UCSD-AML1 (cell line): ENCODE data around the gene RWDD1.

Experiments used
- DNase-seq: peaks from one replicate; lab custom pipeline; 2025; ENCODE audit not compliant: unreplicated experiment; lab: John Stamatoyannopoulos, UW

RWDD1 gene, protein sequence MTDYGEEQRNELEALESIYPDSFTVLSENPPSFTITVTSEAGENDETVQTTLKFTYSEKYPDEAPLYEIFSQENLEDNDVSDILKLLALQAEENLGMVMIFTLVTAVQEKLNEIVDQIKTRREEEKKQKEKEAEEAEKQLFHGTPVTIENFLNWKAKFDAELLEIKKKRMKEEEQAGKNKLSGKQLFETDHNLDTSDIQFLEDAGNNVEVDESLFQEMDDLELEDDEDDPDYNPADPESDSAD

DNA sequence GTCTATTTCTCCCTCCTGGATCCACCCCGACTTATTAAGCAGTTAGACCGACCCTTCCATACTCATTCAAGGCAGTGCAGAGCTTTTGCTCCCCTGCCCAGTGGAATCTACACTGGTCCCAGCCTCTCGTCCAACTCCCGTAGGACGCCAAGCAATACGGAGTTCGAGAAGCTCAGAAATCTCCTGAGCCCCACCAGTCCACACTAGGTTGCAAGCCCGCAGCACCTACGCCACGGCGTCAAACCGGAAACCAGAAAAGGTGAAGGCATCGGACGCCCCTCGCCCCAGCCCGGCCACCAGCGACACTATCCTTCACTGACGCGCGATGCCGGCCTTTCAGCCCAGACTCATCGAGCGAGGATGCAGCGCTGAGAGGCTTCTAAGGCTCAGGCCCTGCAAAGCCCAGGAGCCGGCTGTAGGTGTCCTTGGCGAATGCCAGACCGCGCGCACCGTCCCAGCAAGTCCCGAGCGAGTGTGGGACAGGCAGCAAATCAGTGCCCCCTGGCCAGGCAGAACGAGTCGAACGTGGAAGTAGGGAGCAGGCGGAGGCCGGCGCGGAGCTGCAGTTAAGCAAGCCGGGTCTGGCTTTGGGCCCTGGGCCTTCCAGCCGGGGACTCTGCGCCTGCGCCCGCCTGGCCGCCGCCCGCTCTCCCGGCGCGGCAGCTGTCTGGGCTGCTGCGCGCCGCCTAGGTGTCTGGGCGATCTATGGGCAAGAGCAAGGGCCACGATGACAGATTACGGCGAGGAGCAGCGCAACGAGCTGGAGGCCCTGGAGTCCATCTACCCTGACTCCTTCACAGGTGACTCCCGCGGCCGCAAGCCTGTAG, at the start of gene RWDD1:
TSS of gene RWDD1 (plus strand) at position 649 of the 827 bp plus-strand sequence. CDS start at position 728, 79 bp downstream.
- peak; percentile 98 for DNase-seq

DNA sequence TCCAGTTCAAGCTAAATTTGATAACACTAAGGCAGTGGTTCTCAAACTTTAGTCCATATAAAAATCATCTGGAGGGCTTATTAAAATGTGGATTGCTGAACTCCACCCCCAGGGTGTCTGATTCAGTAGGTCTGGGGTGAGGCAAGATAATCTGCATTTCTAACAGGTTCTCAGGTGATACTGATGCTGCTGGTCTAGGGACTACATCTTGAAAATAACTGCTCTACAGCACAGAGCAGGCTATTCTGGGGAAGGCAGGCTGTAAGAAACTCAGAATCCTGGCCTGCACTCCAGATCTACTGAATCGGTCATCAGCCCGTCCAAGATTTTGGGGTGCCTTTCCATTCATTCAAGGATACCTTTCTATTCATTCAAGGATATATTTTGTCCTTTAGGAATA, 48.4 kb upstream of the RWDD1 start:
- no peak for DNase-seq

DNA sequence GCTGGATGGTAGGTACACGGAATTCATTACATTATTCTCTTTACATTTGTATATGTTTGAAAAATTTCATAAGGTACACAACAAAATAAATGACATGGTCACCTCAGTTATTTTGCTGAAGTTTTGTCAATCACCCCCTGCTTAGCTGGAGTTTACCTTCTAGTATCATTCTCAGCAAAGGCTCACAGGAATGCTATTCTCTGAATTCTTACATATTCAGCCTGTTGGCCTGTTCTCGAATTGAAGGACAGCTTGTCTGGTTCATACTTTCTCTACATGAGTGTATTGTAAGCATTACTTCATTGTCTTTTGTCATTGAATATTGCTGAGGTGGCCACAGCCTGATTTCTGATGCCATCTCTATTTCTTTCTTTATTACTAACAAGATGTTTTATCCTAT, 47.1 kb upstream of the RWDD1 start:
- no peak for DNase-seq

DNA sequence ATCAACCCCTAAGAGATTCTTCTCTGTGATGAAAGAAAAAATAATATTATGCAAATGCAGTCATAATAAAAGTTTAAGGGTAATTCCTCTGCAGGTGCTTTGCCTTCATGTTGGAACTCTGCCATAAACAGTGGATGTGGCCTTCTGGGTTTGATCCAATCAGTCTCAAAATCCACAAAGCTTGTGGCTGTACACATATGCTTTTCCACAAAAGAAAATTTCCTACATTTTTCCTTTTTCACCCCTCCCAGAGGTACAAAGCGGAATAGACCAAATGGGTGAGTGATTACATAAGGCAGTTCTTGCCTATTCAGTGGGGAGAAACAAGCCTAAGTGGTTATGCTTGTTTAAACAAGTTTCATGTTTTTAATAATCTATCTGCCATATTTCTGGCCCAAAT, 43.2 kb upstream of the RWDD1 start:
- DNase-seq, result no peak

DNA sequence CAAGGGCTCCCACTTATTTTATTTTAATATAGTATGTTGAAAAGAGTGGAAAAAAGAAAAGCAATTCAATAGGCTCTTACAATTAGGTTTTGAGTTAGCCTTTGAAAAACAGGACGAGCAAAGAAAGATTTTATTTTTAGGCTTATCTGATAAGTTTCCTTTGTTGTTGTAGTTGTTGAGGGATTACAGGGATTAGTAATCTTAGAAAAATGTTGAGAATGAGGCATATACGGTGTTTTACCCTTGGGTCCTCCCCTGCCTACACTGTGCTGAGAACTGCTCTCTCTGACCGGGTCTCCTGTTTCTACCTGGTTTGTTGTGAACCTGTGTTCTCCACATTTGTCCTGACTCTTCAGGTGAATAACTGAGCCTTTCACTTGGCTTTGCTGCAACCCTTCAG, 42.5 kb upstream of the RWDD1 start:
- no peak for DNase-seq

DNA sequence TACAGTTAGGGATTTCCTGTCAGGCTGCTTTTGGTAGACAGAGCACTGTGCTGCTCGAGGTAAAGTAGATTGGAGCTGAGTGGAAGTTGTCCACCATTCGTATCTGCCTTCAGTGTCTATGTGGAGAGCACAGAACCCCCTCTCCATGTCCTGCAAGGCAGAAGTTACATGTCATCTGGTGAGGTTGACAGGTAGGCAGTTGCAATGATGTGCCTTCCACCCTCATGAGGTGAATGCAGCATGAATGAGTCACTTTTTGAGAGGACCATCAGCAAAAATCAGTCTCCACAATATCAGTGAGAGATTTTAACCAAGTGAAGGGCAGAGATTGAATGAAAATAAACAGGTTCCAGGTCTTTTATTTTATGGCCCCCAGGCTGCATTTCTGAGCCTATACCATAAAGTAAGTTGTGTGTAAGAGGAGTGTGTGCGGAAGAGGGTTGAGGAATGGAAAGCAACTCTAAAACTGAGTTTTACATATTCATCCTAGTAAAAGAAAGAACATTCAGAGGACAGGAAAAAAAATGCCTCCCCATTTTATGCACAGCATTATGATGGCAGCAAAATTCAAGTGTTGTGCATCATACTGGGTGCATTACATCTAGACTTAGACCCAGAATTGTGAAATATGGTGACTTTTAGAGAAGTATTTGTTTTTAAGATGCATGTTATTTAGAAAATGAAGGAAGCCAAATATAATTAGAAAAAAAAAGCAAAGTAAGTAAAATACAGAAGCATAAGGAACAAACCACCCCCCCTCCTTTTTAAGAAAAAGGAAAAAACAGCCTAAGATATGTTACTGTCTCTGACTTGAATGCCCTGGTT, 41.6 kb upstream of the RWDD1 start:
- DNase-seq, result peak; percentile 10

DNA sequence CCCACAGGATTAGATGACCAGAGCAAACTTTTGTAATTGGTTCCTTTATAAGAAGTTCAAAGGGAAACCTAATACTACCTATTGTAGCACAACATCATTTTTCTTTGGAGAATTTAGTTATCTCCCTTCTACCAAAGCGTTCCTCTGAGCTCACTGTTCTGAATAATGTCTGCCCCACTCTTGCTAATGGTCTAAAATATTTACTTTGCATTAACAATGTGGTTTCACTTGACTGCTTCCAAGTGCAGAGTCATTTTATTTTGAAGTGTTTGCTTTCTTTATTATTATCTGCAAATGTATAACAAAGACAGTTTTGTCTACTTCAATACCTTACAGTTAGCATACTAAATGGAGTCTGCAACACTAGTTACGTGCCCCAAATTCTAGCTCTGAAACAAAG, 40.9 kb upstream of the RWDD1 start:
- no peak for DNase-seq

DNA sequence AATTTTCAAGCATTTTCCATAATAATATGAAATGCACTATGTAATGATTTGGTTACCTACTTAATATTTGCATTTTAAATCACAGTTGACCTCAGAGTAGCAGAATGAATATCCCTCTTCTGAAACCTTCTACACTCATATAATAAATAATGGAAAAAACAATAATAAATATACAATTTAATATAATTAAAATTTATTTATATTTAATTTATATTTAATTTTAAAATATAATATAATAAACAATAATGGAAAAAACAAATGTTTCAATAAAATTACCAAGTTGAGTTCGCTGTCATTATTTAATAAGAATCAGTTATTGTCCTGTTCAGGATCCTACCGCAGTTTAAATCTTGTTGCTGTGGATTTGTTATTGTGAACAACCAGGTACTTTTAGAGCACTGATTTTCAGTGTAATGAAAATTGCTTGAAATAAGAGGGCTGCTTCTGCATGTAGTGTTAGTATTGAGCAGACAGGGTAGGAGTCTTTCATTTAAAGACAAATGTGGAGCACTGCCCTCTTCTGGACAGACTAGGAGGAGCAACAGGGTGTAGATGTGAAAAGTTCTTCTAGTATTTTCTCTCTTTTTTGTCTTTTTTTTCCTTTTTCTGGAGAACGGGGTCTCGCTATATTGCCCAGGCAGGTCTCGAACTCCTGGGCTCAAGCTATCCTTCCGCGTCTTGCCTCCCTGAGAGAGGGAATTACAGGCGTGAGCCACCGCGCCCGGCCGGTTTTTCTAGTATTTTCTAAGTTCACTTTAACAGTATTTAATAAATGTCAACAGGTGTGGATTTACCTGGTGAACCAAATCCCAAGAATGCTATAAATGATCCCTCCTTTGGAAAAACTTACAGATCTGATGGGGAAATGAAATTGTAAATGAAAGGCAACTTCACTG, 39.4 kb upstream of the RWDD1 start:
- peak; percentile 17 for DNase-seq

DNA sequence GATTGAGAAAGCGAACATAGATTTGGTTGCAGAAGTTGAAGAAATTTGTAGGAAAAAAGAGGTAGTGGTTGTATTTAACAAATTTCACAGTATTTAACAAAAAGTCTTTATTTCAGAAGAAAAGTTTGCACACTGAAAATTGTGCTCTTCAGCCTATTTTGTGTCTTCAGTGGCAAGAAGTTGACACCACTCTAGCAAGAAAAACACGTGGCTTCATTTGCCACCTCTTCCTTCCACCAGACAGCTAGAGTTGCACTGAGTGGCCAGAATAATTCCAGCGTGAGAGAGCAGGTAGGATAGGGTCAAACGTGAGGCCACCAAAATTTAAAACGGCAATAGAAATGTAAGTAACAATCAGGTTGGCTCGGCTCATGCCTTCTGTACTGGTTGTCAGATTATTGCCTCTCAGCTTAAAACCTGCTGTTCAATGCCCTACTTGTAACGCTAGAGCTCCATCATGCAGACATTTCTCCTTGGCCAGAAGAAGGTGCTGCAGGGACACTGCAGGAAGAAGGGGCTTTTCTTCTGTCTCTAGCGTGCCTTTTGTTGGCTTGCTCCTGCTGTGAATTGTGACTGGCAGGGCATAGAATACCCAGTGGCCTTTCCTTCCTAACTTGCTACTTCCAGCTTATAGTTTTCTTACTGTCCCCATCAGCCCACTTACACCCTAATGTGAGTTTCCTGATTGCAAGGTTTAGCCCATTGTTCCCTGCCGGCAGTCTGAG, 37.9 kb upstream of the RWDD1 start:
- no peak for DNase-seq

DNA sequence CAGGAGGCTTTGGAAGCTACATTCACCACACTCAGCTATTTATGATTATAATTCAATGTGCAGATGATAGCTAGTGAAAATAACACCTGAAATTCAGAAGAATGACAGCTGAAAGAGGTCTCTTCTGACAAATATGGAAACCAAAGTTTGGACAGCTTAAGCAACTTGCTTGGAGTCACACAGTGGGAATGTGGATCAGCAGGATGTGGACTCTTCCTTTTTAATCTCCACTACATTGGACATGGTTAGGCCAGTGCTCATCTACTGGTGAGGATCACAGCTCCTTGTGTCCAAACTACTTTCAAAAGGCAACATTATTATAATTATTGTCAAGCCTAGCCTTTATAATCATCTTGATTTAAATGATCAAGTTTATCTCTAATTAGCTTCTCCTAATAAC, 36.2 kb upstream of the RWDD1 start:
- DNase-seq, result no peak

DNA sequence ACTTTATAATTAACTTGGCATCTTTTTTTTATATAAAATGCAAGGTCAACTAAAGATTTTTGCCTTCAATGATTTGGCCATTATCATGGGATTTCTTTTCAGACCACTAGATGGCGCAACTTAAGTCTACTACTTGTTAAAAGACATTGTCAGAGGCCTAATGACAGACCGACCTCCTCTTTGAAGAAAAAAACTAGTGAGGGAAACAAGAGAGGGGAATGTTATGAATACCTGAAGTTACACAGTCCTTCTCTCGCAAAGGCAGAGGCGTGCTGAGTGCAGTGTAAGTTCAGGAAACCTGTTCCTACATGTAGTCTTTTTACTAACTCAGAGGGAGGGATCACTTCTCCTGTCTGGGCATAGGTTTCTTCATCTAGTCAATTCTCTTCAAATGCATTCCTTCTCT, 35.1 kb upstream of the RWDD1 start:
- DNase-seq, result peak; percentile 14

DNA sequence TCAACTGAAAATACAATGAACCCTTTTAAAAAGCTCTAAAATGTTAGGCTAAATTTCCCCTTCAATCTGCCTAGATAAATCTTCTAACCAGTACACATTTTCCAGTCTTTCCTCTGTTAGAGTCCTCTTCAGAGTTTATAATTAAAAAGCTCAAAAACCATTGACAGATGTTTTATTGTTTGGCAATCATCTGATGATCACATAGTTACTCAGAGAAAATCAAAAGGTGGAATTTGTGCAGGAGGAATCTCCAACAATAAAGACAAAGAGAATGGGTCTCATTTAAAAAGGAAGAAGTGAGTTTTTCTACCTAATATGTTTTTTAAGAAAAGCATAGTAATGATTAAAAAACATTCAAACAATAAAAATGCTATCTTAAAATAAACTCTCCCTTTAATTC, 28.9 kb upstream of the RWDD1 start:
- DNase-seq, result no peak

DNA sequence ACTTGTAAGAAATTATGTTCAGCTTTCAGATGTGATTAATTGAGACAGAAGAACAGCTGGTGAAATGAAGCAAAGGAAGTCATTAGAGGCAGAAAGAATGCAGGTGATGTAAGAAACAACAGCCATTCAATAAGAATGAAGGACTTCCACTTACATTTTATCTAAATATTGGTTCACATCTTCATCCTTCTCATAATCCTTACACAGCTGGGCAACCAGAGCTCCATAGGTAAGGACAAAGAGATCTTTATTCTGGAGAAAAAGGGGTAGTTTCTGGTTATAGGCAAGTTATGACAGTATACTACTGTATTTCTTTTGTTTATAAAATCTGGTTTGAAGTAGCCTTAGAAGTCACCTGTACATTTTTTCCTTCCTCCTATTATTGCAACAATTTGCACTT, 28.2 kb upstream of the RWDD1 start:
- DNase-seq, result no peak

DNA sequence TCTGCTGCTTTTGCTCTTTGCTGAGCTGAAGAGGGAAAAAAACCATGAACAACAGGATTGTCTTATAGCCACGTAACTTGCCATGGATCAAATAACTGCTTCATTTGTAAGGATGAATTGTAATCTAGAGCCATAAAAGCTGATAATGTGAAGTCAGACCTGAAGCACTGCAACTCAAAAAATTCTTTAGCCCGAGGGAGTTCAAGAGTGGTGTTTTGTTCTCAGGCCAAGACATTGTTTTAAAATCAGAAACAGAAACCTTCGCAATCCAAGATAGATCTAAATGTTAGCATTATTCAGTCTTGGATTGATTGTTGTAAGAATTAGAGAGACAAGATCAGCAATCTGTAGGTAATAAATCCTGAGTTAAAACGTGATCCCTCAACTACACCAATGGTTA, 25.7 kb upstream of the RWDD1 start, which contains the start of gene TRAPPC3L:
TSS of gene TRAPPC3L (minus strand) at position 34 of the 400 bp plus-strand sequence. CDS start 170 bp downstream, outside the sequence.
- no peak for DNase-seq

DNA sequence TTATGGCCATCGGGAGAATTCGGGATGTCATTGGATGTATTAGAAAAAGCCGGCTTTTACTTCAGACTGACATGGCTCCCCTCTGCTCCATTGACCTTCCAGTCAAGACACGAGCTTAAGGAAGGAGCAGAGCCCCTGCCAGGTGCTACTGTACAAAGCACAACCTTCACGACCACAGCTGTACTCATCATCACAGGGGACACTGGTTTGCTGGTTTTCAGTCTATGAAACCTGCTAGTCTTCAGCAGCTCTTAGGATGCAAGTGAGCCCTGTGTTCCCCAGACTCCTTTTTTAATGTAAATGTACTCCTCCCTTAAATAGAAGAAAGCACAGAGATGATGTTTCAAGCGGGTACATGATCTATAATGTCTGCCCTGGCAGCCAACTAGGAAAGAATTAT, 23.9 kb upstream of the RWDD1 start:
- no peak for DNase-seq

DNA sequence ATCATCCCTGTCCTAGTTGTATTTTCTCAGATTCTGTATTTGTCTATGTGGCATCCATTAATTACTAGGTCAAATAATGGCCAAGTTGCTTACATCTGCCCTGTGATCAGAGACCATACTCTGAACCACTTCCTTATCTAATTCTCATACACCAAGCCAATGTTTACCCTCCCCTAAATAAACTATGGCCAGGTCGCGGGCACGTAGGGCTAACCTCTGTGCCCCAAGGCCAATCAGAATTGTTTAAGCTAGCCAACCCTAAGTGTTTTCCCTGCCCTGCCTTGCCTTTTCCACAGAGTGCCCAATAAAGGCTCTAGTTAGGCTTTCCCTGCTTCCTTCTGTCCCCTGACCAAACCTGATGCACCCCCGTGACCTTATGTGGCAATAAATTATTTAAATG, 20.5 kb upstream of the RWDD1 start:
- DNase-seq, result peak; percentile 8

DNA sequence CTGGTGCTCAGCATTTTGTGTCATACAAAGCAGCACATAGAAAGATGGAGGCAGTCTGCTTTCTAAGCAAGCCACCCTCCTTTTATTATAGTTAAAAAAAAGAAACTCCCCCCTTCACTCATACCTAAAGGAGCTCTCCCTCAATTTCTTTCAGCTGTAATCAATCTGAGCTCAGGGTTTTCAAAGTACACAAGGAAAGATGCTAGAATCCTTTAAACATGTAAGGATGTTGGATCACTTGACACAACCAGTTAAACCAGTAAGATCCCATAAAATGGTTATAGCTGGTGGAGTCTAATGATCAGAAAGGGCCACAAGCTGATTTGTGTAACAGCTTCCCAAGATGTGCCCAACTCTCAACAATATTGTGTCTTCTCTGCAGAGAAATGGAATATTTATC, 17.9 kb upstream of the RWDD1 start, which contains the start of gene CALHM4:
TSS of gene CALHM4 (plus strand) at position 301 of the 400 bp plus-strand sequence. CDS start at position 344, 43 bp downstream.
- DNase-seq, result no peak

DNA sequence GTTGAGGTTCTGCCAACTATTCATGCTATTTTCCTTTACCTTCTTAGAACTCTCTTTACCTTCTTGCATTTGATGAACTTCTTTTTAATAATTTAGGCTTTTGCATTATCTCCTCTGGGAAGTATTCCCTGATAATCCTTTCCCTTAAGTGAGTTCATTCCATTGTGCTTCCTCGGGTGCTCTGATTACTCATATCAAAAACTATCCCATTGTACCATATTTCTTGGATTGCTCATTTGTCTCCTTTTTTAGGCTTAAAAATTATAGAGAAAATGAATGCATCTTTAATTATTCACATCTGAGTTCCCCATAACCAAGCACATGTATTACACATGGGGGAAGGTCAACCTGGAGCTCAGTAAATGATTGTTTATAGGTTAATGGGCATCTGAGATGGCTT, 15.2 kb upstream of the RWDD1 start:
- no peak for DNase-seq

DNA sequence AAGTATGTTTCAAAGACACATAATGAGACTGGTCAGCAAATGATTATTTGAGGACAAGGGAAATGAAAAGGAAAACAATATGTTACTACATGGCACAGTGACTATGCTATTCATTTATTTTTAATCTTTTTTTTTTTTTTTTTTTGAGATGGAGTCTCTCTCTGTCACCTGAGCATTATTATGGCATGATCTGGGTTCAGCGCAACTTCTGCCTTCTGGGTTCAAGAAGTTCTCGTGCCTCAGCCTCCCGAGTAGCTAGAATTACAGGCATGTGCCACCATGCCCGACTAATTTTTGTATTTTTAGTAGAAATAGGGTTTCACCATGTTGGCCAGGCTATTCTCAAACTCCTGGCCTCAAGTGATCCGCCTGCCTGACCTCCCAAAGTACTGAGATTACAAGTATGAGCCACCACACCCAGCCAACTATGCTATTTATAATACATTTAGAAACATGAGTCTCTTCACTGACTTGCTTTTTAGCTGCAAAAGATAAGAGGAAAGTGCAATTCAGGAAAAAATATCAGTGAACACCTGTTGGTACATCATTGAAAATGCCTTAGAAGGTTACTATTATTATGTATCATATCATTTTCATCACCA, 14.4 kb upstream of the RWDD1 start:
- DNase-seq, result no peak
